Activated T-helper 1 cell treated with Interleukin-2 at 50 U/mL for 16 hours (primary cell): ENCODE results near the gene FGF9.

ENCODE experiments used
- DNase-seq: peaks from one replicate; pipeline ENCODE4 v3.0.0-alpha.2; 2020; ENCODE audit warnings: low read depth

The FGF9 gene

GRCh38 chr13:21674490-21675009 lies 3.7 kb downstream of the FGF9 start:
- no peak for DNase-seq

GRCh38 chr13:21675095-21675991 lies 4.5 kb downstream of the FGF9 start:
- DNase-seq, result no peak

GRCh38 chr13:21676611-21677021 lies 5.7 kb downstream of the FGF9 start:
- no peak for DNase-seq

- no peak for DNase-seq
Observed at GRCh38 chr13:21677075-21677623, 6.3 kb downstream of the FGF9 start.

GRCh38 chr13:21683034-21683733 lies 12.3 kb downstream of the FGF9 start:
- DNase-seq, result no peak

- DNase-seq, result no peak
Observed at GRCh38 chr13:21684576-21684975, 13.7 kb downstream of the FGF9 start.

GRCh38 chr13:21685485-21686064 lies 14.7 kb downstream of the FGF9 start:
- no peak for DNase-seq

- DNase-seq, result no peak
Observed at GRCh38 chr13:21686751-21687391, 16.0 kb downstream of the FGF9 start.

- DNase-seq, result no peak
Observed at GRCh38 chr13:21688056-21688455, 17.2 kb downstream of the FGF9 start.

GRCh38 chr13:21689097-21689496 lies 18.2 kb downstream of the FGF9 start:
- DNase-seq, result no peak

- DNase-seq, result no peak
Observed at GRCh38 chr13:21690955-21691354, 20.1 kb downstream of the FGF9 start.

- no peak for DNase-seq
Observed at GRCh38 chr13:21691500-21691899, 20.6 kb downstream of the FGF9 start.

- no peak for DNase-seq
Observed at GRCh38 chr13:21691928-21692327, 21.1 kb downstream of the FGF9 start.

GRCh38 chr13:21694831-21695230 lies 24.0 kb downstream of the FGF9 start:
- no peak for DNase-seq

GRCh38 chr13:21695546-21695945 lies 24.7 kb downstream of the FGF9 start:
- no peak for DNase-seq

GRCh38 chr13:21696865-21697448 lies 26.1 kb downstream of the FGF9 start:
- no peak for DNase-seq

GRCh38 chr13:21698817-21699679 lies 28.2 kb downstream of the FGF9 start:
- DNase-seq, result no peak

GRCh38 chr13:21701460-21701859 lies 30.6 kb downstream of the FGF9 start:
- DNase-seq, result no peak

- DNase-seq, result no peak
Observed at GRCh38 chr13:21703846-21704245, 33.0 kb downstream of the FGF9 start.

GRCh38 chr13:21707586-21707985 lies 36.7 kb downstream of the FGF9 start:
- no peak for DNase-seq

GRCh38 chr13:21709697-21710096 lies 38.8 kb downstream of the FGF9 start:
- DNase-seq, result no peak
